Cerebellar nuclear complex (tissue), 1 donor: ENCODE results near the gene CAD.

ENCODE experiments used
- DNase-seq, 2 experiments: peaks; one replicate each; lab custom pipeline; 2025; lab: John Stamatoyannopoulos, UW

CAD gene

GRCh38 chr2:27198627-27199026 lies 18.5 kb upstream of the CAD start:
- no peak for DNase-seq

DNA sequence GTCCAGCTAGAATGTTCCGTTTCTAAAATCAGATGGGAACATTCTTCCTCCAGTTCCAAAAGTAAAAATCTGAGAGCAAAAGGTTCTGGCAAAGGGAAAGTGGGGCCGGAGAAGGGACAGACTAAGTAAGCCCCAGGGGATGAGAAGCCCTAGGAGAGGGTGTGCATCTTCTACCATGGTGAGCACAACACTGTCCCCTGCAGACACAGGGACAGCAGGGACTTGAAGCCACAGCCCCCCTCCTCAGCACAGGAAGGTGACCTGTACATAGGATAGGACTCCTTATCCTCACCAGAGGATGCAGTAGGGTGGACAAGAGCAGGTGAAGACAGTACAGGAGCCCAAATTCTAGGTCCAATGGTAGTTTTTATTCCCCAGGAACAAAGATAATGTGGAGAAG lies 17.9 kb upstream of the CAD start:
- no peak for DNase-seq

GRCh38 chr2:27201675-27202074 lies 15.5 kb upstream of the CAD start:
- DNase-seq = no peak

GRCh38 chr2:27202854-27203253 lies 14.3 kb upstream of the CAD start:
- no peak for DNase-seq

GRCh38 chr2:27203741-27204140 lies 13.4 kb upstream of the CAD start:
- DNase-seq = no peak

GRCh38 chr2:27204566-27204965 lies 12.6 kb upstream of the CAD start:
- no peak for DNase-seq

DNA sequence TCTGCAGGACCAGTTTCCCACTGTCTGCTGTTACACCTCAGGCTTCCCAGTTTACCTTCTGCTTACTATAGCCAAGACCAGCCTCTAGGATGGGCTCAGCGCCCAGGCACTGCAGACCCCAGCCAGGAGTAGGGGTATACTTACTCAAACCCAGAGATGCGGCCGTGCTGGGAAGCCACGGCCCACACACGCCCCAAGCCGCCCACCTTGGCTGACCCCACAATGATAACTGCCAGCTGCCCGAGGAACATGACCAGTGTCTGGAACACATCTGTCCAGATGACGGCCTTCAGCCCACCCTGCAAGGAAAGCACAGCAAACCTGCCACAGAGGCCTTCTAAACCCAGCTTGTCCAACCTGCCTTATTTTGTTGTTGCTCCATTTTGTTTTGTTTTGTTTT lies 12.0 kb upstream of the CAD start:
- DNase-seq = no peak

DNA sequence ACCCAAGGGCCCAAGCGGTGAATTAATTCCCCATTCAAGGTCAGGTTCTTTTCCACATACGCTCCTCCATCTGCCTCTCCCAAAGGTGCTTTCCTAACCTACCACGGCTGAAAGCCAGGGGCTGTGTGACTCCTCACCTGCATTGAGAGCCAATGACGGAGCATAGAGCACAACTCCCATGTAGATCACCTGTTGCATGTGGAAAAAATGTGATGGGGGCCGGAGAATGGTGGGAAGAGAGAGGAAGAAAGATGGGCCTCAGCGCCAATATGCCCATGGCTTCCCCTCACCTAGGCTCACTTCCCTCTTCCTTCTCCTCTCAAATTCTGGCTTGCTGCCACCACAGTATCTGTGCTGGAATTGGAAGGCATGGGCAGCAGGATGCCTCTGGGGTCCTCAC lies 10.8 kb upstream of the CAD start:
- DNase-seq = no peak

- no peak for DNase-seq
These were observed 8.6 kb upstream of the CAD start for GRCh38 chr2:27208486-27209050.

DNA sequence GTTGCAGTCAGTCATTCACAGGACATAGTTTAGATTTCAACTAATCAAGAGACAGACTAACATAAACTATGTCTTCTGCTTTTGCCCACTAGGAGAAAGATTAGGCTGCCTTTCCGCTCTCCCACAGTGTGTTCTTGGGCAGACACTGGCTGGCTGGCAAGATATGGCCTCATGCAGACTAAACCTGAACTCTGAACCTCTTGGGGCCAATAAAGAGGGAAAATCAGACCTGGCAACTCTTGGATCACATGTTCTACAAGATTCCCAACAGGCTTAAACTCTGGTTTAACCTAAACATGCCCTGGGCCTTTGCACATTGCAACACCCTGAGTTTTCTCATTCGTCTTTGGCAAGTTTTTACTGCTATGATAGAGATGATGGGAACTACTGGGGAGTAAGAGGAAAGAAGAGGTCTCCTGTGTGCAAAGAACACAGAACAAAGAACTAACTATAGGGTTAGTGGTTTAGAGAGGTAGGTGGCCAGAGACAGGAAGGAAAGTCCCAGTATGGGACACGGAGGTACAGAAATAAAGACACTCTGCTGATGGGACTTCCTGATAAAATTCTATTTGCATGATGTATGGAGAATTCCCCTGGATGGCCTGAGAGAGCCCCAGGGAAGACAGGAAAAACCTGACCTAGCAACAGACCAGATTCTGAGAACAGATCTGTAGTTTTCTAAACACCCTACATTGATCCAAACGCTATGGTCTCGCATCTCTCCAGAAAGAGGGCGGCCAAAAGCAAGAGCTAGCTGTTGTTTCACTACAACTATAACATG lies 7.4 kb upstream of the CAD start:
- DNase-seq = no peak

- DNase-seq = no peak
These were observed 5.8 kb upstream of the CAD start for GRCh38 chr2:27211241-27211942.

- DNase-seq = peak in 1 of 2 experiments; percentile 37
These were observed 5.1 kb upstream of the CAD start, which contains the start of the genes ATRAID and SLC5A6 for GRCh38 chr2:27211943-27212625. ATRAID (plus strand) TSS chr2:27212041; CDS start chr2:27212369, 328 bp downstream. SLC5A6 (minus strand) TSS chr2:27212268; CDS start chr2:27207650, 4,618 bp downstream.

DNA sequence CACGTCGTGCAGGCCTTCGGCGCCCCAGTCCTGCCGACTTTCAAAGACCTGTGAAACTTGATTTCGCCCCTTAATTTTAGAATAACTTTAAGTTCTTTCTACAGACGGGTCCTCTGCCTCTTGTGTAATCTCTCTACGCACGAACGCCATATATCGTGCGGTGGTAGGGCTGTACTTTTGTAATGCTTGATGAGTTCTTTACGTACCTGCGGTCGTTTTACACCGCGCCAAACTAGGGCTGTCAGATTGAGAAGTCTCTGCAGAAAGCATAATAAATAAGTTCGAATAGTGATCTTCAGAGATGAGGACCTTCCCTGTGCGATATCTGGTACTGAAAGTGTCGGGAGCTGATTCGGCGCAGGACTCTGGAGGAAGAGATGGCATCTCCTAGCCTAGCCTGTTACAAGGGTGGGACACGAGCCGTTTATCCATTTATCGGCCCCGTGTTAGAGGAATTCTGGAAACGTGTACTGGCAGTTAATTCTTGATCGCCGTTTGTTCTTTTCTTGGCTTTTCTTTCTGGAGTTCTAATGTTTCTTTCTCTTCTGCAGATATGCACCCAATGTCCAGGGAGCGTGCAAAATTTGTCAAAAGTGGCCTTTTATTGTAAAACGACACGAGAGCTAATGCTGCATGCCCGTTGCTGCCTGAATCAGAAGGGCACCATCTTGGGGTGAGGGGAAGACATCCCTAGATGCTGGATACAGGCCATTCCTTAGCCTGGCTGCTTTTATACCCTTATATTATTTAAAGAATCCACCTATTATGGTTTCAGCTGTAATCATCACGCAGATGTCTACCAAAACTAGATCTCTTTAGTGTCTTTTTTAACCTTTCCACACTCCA lies 4.3 kb upstream of the CAD start:
- DNase-seq = no peak

DNA sequence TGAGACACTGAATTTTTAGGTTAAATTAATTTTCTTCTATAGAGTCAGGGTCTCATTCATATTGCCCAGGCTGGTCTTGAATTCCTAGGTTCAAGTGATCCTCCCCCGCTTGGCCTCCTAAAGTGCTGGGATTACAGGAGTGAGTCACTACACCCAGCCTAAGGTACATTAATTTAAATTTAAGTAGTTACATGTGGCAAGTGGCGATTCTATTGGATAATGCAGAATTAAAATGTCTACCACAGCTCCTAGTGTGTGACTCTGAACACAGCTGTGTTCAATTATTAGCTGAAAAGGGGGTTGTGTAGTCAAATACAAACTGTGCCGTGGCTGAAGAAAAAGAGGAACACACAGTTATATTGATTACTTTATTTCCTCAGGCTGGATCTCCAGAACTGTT lies 2.2 kb upstream of the CAD start:
- no peak for DNase-seq

DNA sequence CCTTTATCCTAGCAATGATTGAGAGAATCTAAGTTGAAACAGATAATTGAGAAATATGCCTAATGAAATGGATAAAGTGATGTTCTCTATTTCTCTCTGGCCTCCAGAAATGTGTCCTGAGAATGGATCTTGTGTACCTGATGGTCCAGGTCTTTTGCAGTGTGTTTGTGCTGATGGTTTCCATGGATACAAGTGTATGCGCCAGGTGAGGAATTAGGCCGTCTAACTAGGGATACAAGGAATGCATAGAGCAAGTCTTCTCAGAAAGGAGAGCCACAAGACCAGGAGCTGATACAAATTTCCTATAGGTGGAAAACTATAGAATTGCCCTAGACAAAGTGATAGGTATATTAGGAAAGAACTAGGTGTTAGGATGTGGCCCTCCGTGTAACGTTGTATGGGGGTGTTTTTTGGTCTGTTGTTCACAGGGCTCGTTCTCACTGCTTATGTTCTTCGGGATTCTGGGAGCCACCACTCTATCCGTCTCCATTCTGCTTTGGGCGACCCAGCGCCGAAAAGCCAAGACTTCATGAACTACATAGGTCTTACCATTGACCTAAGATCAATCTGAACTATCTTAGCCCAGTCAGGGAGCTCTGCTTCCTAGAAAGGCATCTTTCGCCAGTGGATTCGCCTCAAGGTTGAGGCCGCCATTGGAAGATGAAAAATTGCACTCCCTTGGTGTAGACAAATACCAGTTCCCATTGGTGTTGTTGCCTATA lies 592 bp upstream of the CAD start:
- DNase-seq = no peak

GRCh38 chr2:27218614-27219013 lies 1.4 kb downstream of the CAD start:
- no peak for DNase-seq

- no peak for DNase-seq
These were observed 1.9 kb downstream of the CAD start for GRCh38 chr2:27219091-27219490.

GRCh38 chr2:27220091-27220490 lies 2.9 kb downstream of the CAD start:
- DNase-seq = no peak

- DNase-seq = no peak
These were observed 4.0 kb downstream of the CAD start for GRCh38 chr2:27221166-27221565.

DNA sequence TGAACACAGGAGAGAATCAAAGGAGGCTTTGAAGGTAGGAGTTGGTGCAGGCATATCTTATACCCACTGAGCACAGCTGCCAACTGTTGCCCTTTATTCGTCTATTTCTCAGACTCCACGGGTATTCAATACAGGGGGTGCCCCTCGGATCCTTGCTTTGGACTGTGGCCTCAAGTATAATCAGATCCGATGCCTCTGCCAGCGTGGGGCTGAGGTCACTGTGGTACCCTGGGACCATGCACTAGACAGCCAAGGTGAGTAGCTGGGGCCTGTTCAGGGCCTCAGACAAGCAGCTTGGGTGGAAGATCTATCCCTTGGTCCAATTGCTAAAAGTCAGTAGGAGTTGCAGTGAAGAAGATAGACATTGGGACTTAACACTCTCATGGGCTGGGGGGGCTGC lies 5.2 kb downstream of the CAD start:
- DNase-seq = no peak

DNA sequence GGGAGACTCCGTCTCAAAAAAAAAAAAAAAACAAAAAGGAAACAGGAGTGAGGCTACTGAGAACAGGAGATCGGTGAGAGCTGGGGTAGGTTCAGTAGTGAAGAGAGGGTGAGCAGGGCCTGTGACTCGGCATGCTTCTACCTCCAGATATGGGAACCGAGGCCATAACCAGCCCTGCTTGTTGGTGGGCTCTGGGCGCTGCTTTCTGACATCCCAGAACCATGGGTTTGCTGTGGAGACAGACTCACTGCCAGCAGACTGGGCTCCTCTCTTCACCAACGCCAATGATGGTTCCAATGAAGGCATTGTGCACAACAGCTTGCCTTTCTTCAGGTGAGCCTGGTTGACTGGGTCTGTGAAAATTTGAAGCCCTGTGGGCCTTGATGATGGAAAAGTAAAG lies 6.2 kb downstream of the CAD start:
- DNase-seq = no peak
